Thoracic aorta (tissue), 2 donors: Measurements from ENCODE around the gene CBFA2T3. TPM values are rescaled to one million over a fixed set of nuclear protein-coding genes. Genes with fewer than 3 reads are reported as not detected.

Source experiments
- ATAC-seq: fragments of 150-250 bp; one replicate; pipeline ENCODE4 v1.8.0; 2017; ENCODE audit warnings: low read depth; ENCODE audit not compliant: insufficient number of reproducible peaks, low FRiP score
- DNase-seq: peaks from one replicate; pipeline ENCODE4 v3.0.0-alpha.2; 2020; ENCODE audit warnings: low spot score
- H3K27ac ChIP-seq, 2 donors: fragments of 200-600 bp; sonication (generic); 1 replicate in 1 of 2; 2 replicates in 1 of 2; pipeline ENCODE4 v1.5.1; 2016; ENCODE audit warnings: mild to moderate bottlenecking in 2 of 2, moderate library complexity in 2 of 2
- H3K27me3 ChIP-seq: fragments of 200-600 bp; sonication (generic); replicated peaks from 2 replicates; pipeline ENCODE4 v1.6.0; 2016; ENCODE audit warnings: mild to moderate bottlenecking; ENCODE audit not compliant: insufficient read depth
- H3K36me3 ChIP-seq: fragments of 200-600 bp; sonication (generic); one replicate; pipeline ENCODE4 v1.5.1; 2016
- H3K4me1 ChIP-seq, 2 donors: fragments of 200-600 bp; sonication (generic); 1 replicate in 1 of 2; 2 replicates in 1 of 2; pipeline versions ENCODE4 v1.5.1 to v1.6.0; 2016; ENCODE audit warnings: low read depth in 2 of 2, mild to moderate bottlenecking in 1 of 2; ENCODE audit not compliant: control insufficient read depth in 1 of 2
- H3K4me3 ChIP-seq: fragments of 200-600 bp; sonication (generic); 2 replicates; pipeline ENCODE4 v1.5.1; 2016; ENCODE audit warnings: mild to moderate bottlenecking
- H3K9me3 ChIP-seq: fragments of 200-600 bp; sonication (generic); 2 replicates; pipeline ENCODE4 v1.5.1; 2016
- CTCF ChIP-seq: fragments of 200-600 bp; sonication (generic); IDR thresholded peaks from one replicate; pipeline ENCODE4 v1.5.1; 2019; ENCODE audit warnings: antibody characterized with exemption
- total RNA-seq, 2 donors: library from RNA; depleted of rRNA; stranded (reverse); fragments of >200 nt; gene quantifications; one replicate each; pipeline versions ENCODE4 v1.1.0 to v1.2.3, GENCODE V29; 2016

Gene CBFA2T3
- total RNA-seq, 2 donors from 2014 or later: 3.9 to 6.6 TPM

GRCh38 chr16:88847654-88848053, 129.4 kb downstream of the CBFA2T3 start:
- H3K36me3 ChIP-seq: no peaks in the 10 kb centered on the region
- H3K27ac ChIP-seq: no peak overlapping the region
- no peak for DNase-seq
- no peak overlapping the region for H3K4me3 ChIP-seq
- no peak for ATAC-seq
- H3K4me1 ChIP-seq: no peaks in the 10 kb centered on the region
- H3K27me3 ChIP-seq: no peaks in the 10 kb centered on the region
- H3K9me3 ChIP-seq: no peaks in the 10 kb centered on the region
- TF ChIP-seq CTCF: no peak

- Histone ChIP-seq H3K4me3 (no peak overlapping the region), H3K36me3 (no peaks in the 10 kb centered on the region), H3K27me3 (no peaks in the 10 kb centered on the region), H3K4me1 (no peaks in the 10 kb centered on the region), H3K9me3 (no peaks in the 10 kb centered on the region), H3K27ac (no peak overlapping the region)
- no peak for DNase-seq
- no peak for ATAC-seq
- TF ChIP-seq CTCF: no peak
Measured at GRCh38 chr16:88846088-88846487, 130.9 kb downstream of the CBFA2T3 start.

GRCh38 chr16:88844419-88845036, 132.5 kb downstream of the CBFA2T3 start:
- DNase-seq: no peak
- Histone ChIP-seq H3K4me3 (no peak overlapping the region), H3K27ac (no peak overlapping the region), H3K36me3 (peaks cover 11% of the 10 kb centered on the region), H3K4me1 (no peaks in the 10 kb centered on the region), H3K9me3 (no peaks in the 10 kb centered on the region), H3K27me3 (no peaks in the 10 kb centered on the region)
- no peak for TF ChIP-seq CTCF
- ATAC-seq: no peak

- Histone ChIP-seq H3K27ac (no peak overlapping the region), H3K9me3 (no peaks in the 10 kb centered on the region), H3K4me1 (no peaks in the 10 kb centered on the region), H3K36me3 (peaks cover 15% of the 10 kb centered on the region), H3K27me3 (no peaks in the 10 kb centered on the region), H3K4me3 (no peak overlapping the region)
- no peak for TF ChIP-seq CTCF
- DNase-seq (no peak), ATAC-seq (no peak)
Measured at GRCh38 chr16:88843256-88843655, 133.8 kb downstream of the CBFA2T3 start.

GRCh38 chr16:88842806-88843205, 134.2 kb downstream of the CBFA2T3 start:
- Histone ChIP-seq H3K9me3 (no peaks in the 10 kb centered on the region), H3K27me3 (no peaks in the 10 kb centered on the region), H3K27ac (no peak overlapping the region), H3K4me3 (no peak overlapping the region), H3K4me1 (no peaks in the 10 kb centered on the region), H3K36me3 (peaks cover 15% of the 10 kb centered on the region)
- ATAC-seq: no peak
- DNase-seq: no peak
- no peak for TF ChIP-seq CTCF
